ENCODE results near the gene SEMA3C.

DNA sequence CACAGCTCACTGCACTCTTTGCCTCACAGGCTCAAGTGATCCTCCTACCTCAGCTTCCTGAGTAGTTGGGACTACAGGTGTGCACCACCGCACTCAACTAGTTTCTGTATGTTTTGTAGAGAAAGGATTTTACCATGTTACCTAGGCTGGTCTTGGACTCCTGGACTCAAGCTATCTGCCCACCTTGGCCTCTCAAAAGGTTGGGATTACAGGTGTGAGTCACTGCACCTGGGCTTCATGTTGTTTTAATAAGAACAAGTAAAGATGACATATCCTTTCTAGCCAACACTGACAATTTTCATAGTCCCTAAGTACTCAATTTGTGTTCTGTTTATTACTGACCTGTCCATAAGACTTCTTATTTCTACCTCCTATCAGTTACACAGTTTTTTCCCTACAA is 16.8 kb downstream of the SEMA3C start:
- TF ChIP-seq, protein P1, sequence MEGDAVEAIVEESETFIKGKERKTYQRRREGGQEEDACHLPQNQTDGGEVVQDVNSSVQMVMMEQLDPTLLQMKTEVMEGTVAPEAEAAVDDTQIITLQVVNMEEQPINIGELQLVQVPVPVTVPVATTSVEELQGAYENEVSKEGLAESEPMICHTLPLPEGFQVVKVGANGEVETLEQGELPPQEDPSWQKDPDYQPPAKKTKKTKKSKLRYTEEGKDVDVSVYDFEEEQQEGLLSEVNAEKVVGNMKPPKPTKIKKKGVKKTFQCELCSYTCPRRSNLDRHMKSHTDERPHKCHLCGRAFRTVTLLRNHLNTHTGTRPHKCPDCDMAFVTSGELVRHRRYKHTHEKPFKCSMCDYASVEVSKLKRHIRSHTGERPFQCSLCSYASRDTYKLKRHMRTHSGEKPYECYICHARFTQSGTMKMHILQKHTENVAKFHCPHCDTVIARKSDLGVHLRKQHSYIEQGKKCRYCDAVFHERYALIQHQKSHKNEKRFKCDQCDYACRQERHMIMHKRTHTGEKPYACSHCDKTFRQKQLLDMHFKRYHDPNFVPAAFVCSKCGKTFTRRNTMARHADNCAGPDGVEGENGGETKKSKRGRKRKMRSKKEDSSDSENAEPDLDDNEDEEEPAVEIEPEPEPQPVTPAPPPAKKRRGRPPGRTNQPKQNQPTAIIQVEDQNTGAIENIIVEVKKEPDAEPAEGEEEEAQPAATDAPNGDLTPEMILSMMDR (IDR thresholded peaks at IDR 0.05; ENCODE audit: insufficient read depth, low read length): no peak
- TF ChIP-seq POLR2AphosphoS5 (IDR thresholded peaks at IDR 0.05; ENCODE audit: low read depth) (no peak), GABPA (IDR thresholded peaks at IDR 0.05; ENCODE audit: low read depth) (no peak)
- TF ChIP-seq, protein P2, sequence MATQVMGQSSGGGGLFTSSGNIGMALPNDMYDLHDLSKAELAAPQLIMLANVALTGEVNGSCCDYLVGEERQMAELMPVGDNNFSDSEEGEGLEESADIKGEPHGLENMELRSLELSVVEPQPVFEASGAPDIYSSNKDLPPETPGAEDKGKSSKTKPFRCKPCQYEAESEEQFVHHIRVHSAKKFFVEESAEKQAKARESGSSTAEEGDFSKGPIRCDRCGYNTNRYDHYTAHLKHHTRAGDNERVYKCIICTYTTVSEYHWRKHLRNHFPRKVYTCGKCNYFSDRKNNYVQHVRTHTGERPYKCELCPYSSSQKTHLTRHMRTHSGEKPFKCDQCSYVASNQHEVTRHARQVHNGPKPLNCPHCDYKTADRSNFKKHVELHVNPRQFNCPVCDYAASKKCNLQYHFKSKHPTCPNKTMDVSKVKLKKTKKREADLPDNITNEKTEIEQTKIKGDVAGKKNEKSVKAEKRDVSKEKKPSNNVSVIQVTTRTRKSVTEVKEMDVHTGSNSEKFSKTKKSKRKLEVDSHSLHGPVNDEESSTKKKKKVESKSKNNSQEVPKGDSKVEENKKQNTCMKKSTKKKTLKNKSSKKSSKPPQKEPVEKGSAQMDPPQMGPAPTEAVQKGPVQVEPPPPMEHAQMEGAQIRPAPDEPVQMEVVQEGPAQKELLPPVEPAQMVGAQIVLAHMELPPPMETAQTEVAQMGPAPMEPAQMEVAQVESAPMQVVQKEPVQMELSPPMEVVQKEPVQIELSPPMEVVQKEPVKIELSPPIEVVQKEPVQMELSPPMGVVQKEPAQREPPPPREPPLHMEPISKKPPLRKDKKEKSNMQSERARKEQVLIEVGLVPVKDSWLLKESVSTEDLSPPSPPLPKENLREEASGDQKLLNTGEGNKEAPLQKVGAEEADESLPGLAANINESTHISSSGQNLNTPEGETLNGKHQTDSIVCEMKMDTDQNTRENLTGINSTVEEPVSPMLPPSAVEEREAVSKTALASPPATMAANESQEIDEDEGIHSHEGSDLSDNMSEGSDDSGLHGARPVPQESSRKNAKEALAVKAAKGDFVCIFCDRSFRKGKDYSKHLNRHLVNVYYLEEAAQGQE (IDR thresholded peaks at IDR 0.05; ENCODE audit: insufficient replicate concordance, low read depth): no peak
